GM19324 (cell line): ENCODE data around the gene TOP3B.

Source experiments
- ATAC-seq: cut with Tn5 transposase; IDR thresholded peaks from one replicate; pipeline ENCODE4 v1.9.1; 2021; ENCODE audit warnings: mild to moderate bottlenecking, moderate library complexity; ENCODE audit not compliant: unreplicated experiment, low FRiP score

Gene TOP3B, protein sequence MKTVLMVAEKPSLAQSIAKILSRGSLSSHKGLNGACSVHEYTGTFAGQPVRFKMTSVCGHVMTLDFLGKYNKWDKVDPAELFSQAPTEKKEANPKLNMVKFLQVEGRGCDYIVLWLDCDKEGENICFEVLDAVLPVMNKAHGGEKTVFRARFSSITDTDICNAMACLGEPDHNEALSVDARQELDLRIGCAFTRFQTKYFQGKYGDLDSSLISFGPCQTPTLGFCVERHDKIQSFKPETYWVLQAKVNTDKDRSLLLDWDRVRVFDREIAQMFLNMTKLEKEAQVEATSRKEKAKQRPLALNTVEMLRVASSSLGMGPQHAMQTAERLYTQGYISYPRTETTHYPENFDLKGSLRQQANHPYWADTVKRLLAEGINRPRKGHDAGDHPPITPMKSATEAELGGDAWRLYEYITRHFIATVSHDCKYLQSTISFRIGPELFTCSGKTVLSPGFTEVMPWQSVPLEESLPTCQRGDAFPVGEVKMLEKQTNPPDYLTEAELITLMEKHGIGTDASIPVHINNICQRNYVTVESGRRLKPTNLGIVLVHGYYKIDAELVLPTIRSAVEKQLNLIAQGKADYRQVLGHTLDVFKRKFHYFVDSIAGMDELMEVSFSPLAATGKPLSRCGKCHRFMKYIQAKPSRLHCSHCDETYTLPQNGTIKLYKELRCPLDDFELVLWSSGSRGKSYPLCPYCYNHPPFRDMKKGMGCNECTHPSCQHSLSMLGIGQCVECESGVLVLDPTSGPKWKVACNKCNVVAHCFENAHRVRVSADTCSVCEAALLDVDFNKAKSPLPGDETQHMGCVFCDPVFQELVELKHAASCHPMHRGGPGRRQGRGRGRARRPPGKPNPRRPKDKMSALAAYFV

DNA sequence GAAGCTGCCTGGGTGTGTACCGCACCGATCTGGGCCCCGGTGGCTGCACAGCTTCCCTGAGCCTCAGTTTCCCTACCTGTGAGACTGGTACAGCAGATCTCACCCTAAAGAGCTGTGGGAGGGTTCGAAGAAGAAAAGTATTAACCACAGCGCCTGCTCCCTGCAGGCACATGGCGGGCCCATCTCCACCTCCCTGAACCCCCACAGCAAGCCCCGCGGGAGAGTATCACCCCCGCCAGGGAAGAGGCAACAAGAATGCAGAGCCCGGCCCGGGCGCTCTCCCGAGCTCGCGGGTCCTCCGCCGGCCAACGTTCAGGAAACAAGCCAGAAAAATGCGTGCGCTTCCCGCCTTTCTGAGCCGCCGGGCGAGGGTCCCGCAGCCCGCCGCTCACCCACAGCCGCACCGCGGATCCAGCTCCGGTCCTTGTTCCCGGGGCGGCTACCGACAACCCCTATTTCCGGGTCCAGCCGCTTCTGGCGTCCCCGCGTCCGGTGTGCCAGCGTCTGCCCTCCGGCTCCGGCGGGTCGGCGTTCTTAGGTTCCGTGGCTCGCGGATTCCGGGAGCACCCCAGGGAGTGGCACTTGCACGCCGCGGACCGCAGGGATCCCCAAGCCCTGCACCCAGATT lies at the start of gene TOP3B:
Gene TOP3B (minus strand): TSS at position 450 of the 628 bp plus-strand sequence. CDS start 7,078 bp downstream, outside the sequence.
- no peak for ATAC-seq

DNA sequence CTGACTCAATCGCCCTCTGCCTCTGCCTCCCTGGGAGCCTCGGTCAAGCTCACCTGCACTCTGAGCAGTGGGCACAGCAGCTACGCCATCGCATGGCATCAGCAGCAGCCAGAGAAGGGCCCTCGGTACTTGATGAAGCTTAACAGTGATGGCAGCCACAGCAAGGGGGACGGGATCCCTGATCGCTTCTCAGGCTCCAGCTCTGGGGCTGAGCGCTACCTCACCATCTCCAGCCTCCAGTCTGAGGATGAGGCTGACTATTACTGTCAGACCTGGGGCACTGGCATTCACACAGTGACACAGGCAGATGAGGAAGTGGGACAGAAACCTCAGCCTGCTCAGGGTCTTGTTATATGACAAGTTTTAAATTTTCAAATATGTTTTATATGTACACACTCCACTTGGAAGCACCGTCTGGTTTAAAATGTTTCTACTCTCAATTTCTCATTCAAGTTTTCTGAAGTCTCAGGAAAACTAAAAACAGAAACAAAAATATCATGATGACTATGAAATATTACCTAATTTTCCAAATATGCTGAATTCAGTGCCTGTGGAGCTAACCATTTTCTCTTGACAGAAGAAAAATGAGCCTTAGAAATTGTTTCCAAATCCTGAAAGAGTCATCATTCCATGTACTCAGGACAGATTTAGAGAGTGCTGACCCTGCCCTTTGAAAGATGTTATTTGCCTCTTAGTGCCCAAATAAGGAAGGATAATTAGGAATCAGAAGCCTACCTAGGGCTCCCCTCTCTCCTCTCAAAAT lies 48.8 kb upstream of the TOP3B start:
- peak; percentile 19 for ATAC-seq

DNA sequence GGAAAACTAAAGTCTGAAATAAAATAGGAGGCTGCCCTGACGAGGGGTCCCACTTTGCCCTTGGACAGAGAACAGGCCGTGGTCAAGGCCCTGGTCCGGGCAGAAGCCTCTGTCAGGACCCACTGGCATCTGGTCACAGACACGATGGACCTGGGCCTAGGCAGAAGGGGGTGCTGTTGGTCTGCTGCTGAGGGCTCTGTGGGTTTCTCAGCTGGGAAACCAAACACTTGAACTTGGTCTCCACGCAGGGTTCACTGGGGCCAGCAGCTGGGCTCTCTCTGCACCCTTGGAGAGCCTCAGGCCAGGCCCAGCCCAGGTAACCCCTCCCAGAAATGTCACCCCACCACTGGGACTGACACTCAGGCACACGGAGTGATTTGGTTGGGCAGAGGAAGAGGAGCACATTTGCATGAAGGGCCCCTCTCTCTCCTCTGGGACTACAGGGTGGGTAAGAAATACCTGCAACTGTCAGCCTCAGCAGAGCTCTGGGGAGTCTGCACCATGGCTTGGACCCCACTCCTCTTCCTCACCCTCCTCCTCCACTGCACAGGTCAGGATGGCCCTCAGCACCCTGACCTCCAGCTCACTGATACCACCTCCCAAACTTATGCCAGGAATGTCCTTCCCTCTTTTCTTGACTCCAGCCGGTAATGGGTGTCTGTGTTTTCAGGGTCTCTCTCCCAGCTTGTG lies 48.1 kb upstream of the TOP3B start:
- peak; percentile 38 for ATAC-seq

DNA sequence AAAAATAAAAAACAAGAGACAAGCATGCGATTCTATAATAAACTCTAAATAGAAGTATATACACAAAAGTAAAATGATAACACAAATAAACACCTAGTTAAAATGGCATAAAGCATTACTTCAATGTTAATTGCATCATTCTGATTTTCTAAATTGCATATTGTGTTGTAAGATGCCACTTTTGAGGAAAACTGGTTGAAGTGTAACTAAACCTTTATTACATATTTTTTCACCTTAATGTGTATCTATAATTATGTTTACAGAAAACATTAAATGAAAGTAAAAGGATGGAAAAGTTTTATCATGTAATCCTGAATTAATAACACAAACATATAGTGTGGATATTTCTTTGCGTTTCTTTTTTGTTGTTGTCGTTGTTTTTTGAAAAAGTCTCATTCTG lies 45.4 kb upstream of the TOP3B start:
- ATAC-seq, result no peak

DNA sequence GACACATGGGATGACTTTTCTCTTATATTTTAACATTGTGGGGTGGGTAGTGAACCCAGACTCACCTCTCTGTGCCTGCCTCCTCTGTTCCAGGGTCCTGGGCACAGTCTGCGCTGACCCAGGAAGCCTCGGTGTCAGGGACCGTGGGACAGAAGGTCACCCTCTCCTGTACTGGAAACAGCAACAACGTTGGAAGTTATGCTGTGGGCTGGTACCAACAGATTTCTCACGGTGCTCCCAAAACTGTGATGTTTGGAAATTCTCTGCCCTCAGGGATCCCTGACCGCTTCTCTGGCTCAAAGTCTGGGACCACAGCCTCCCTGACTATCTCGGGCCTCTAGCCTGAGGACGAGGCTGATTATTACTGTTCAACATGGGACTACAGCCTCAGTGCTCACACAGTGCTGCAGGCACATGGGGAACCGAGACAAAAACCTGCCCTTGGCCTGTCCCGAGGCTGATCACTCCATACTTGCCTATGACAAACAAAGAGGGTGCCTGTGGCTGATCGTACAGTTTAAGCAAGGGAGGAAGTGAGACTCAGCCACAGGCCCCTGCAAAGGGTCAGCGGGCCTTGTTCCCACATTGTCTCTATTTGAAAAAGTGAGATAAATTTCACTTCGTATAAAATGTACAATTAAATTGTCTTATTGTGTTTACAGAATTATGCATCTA lies 43.7 kb upstream of the TOP3B start:
- peak; percentile 43 for ATAC-seq

DNA sequence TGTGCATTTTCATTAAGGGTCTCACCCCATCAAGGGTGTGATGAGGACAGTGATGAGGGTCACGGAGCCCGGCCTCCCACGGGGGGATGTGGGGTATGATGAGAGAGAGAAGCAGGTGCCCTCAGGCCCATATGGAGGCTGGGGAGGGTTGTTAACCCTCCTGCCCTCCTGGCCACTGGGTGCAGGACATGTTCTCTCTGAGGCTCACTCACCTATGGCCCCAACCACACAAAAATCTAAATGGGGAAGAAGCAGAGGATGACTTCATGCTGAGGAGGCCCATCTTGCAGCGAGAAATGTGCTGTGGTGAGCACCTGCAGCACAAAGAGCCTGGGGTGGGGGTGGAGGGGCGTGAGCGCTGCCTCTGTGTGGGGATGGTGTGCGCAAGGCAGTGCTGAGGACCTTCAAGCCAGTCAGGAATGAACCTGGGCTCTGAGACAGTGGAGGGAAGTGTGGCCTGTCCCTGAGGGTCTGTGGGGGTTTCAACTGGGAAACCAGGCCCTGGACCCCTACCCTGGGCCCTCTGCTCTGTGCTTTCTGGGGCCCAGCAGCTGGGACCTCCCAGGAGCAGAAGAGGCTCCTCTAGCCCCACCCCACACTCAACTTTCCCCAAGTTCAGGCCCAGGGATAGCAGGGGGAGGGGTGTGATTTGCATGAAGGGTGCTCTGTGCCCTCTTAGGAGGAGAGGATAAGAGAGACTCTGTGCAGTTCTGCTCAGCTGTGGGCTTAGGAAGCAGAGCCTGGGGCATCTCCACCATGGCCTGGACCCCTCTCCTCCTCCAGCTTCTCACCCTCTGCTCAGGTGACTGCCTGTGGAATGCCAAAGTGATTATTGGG lies 43.0 kb upstream of the TOP3B start:
- ATAC-seq, result no peak

DNA sequence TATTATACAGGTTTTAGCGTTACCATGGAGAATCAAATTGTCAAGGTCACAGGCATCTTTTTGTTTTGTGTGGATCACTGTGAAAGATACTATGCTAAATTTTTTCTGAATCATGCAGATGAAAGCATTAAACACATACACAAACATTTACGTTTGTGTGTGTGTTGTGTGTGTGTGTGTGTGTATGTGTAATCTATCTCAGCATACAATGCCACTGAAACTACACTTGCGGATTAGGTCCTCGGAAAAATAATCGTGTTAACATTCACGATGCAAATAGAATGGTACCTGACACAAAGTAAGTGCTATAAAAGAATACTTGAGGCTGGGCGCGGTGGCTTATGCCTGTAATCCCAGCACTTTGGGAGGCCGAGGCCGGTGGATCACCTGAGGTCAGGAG lies 41.9 kb upstream of the TOP3B start:
- ATAC-seq, result no peak

DNA sequence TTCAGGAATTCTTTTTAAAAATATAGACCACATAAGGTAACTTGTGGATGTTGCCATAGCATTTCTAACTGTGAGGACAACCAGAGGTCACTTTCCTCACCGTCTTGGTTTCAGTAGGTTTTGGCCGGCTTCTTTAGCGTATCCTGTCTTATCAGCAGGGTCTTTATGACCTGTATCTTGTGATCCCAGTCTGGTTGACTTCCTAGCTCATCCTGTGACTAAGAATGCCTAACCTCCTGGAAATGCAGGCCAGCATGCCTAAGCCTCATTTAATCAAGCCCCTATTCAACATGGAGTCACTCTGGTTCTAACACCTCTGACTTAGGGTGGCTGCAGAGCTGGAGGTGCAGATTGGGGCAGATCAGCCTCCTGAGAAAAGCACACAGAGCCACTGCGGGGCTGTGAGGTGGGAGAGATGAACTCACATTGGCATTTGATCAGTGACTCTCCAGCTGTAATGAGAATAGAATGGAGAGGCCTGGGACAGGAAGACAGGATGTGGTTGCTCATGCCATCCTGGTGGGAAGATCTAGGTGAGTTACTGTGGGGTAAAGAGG lies 41.1 kb upstream of the TOP3B start:
- no peak for ATAC-seq

DNA sequence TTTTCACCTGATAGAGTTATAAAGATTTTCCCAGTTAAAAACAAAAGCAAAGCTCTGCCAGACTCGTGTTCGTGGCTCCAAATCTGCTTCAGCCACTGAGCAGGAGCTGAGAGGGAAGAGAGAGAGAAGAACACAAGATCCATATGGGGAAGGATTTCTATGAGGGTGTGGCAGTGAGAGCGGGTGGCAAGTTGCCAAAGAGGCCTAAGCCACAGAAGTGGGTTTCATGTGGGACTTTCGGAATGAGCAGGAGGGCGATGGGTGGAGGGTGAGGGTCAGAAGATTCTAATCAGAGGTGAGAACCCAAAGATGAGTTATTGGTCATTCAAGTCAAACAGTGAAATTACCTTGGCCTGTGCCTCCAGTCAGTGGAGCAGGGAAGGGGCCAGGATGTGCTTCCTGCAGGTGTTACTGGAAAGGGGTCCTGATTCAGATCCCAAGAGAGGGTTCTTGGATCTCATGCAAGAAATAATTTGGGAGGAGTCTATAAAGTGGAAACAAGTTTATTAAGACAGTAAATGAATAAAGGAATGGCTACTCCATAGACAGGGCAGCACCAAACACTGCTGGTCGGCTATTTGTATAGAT lies 40.5 kb upstream of the TOP3B start:
- no peak for ATAC-seq

DNA sequence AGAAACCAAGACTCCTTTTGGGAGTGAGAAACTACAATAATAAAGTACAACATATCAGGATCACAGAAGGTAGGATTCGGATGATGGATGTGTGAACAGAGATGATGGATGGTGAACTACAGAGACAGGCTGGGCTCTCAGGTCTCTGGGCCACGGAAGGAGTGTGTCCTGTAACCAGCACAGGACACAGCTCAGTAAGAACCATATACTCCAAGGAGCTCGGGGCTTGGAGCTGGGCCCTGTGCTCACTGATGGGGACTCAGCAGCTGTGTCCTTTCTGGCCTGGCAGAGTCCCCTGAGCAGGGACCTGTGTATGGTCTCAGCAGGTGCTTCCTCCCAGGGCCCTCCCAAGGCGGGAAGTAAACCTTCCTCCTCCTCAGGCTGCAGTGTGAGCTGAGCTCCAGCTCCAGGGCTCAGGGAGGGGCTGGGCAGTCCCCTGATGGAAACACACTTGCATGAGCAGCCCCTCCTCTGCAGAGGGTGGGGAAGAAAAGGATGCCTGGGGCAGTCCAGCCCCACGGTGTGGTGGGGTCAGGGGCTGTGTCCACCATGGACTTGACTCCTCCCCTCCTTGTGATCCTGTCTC lies 39.8 kb upstream of the TOP3B start:
- no peak for ATAC-seq

DNA sequence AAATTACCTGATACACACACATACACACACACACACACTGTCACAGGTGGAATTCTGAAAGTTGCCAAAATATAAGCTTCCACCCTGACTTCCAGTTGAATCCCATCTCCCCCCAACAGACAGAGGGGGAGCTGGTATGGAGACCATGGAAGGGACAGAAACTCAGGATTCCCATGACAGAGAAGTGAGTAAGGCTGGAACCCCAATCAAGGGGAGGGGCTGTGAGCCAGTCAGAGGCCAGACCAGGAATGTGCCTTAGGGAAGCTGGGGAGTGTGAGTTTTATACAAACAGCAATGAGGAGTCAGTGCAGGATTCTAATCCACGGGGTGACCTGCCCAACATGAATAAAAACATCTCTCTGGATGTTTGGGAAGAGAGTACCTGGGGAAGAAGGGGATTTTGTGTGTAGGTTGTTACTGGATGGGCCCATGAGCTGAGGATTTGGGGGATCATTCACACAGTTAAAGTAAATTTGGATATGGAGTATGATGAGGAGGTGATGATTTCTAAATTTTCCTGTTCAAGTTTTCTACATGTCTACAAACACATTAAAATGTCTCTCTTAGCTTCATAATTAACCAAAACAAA lies 38.7 kb upstream of the TOP3B start:
- ATAC-seq, result no peak

DNA sequence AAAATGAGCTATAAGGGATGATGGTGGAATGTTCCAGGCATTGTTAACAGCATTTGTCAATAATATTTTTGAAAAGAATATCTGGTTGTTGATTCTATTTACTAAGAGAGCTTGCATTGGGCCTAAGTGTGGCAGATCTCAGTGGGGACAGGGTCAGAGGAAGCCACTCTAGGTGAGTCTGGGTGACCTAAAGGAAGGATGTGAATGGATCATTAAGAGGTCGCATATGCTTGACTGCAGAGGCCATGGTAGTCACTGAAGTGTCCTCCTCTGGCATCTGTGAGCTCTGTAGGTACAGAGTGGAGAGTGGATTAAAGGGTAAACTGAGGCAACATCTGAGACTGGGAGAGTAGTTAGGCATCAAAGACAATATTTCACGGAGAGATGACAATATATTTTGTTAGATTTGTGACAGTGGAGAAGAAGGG lies 37.9 kb upstream of the TOP3B start:
- ATAC-seq, result no peak

DNA sequence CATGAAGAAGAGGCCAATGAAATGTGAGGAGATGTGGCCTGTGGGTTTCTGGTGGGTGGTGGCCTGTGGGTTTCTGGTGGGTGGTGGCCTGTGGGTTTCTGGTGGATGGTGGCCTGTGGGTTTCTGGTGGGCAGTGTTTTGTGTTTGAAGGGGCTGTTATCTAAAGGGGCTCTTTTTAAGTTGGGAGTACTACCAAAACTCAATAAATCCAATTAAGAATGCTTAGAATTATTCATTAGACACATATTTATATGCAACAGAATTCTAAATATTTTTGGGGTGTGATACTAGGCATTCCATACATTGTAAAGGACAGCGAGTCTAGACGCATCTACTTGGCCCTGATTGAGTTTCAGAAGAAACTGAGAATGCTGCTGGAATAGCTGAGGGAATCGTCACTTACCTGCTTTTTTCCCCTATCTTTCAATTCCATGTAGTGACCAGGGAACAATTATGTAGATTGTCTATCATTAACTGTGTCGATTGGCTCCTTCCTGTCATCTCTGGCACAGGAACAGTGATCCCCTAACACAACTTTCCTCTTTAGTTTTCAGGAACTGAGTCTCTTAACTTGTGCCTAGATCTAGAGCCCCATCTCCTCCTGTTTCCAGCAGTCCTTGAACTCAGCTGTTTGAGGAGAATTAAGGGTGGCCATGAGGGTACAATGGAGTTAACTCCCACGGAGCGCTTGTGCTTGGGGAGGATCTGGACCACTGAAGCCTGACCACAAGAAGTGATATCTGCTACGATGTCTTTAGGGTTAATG lies 37.3 kb upstream of the TOP3B start:
- ATAC-seq, result no peak

DNA sequence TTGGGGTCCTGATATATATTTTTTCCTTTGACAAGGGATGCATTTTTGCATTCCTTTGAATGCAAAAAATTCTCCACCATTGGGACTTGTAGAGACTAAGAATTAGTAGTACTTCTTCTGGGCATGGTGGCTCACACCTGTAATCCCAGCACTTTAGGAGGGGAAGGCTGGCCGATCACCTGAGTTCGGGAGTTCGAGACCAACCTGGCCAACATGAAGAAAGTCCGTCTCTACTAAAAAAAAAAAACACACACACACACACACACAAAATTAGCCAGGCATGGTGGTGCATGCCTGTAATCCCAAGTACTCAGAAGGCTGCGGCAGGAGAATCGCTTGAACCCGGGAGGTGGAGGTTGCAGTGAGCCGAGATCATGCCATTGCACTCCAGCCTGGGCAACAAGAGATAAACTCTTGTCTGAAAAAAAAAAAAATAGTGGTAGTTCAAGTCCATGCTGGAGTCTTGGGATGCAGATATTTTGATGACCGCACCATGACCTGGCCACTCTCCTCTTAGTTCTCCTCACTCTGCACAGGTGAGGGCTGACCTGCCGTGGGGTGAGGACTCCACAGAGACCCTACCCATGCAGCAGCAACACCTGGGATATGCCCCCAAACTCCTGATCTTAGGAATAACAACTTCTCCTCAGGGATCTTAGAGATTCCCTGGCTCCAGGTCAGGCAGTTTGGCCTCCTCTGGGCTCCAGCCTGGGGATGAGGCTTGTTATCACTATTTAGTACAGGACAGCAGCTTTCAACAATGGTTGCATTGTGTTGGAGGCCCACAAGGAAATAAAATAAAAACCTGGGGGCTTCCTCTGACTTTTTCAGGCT lies 36.5 kb upstream of the TOP3B start:
- no peak for ATAC-seq

DNA sequence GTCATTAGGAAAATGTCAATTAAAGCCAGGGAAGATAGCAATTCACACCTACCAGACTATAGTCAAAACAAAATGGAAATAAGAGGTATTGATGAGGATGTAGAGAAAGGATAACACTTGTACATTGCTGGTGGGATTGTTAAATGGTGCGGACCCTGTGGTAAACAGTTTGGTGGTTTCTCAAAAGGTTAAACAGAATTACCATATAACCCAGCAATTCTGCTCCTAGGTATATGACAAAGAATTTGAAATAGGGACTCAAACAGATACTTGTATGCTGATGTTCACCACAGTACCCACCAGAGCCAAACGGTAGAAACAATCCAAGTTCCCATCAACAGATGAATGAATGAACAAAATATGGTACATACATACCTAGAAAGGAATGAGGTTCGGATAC lies 33.0 kb upstream of the TOP3B start:
- ATAC-seq, result no peak
